ENCODE measurements around the gene OR9G4.

DNA sequence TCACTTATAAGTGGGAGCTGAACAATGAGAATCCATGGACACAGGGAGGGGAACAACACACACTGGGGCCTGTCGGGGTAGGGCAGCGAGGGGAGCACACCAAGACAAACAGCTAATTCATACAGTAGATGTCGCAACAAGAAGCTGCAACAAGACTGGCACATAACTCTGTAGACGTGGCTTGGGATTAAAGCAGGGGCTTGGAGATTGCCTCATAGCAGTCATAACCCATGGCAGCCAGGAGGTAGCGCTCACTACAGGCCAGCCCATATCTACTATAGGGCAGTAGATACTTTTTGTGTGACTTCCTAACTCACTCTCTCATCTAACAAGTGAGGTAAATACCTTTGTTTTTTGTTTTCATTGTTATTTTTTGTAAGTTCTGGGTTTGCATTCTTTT is 1.7 kb upstream of the OR9G4 start:
- TF ChIP-seq POLR2A (IDR thresholded peaks at IDR 0.05; ENCODE audit: insufficient read depth in 1 of 2, low read depth in 2 of 2, low read length in 2 of 2) (no peak), ZNF562 (CRISPR knock-in tag; IDR thresholded peaks at IDR 0.05; ENCODE audit: borderline replicate concordance) (no peak), SETDB1 (CRISPR knock-in tag; IDR thresholded peaks at IDR 0.05; ENCODE audit: borderline replicate concordance) (no peak), BHLHE40 (IDR thresholded peaks at IDR 0.05; ENCODE audit: low read length) (no peak), ELF4 (CRISPR knock-in tag; IDR thresholded peaks at IDR 0.05; ENCODE audit: borderline replicate concordance) (no peak), TARDBP (CRISPR knock-in tag; IDR thresholded peaks at IDR 0.05) (no peak), ZKSCAN5 (CRISPR knock-in tag; IDR thresholded peaks at IDR 0.05) (no peak), ZNF224 (CRISPR knock-in tag; IDR thresholded peaks at IDR 0.05) (no peak)
- TF ChIP-seq, protein P1, sequence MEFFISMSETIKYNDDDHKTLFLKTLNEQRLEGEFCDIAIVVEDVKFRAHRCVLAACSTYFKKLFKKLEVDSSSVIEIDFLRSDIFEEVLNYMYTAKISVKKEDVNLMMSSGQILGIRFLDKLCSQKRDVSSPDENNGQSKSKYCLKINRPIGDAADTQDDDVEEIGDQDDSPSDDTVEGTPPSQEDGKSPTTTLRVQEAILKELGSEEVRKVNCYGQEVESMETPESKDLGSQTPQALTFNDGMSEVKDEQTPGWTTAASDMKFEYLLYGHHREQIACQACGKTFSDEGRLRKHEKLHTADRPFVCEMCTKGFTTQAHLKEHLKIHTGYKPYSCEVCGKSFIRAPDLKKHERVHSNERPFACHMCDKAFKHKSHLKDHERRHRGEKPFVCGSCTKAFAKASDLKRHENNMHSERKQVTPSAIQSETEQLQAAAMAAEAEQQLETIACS (CRISPR knock-in tag; IDR thresholded peaks at IDR 0.05) = no peak
- TF ChIP-seq, protein P2, sequence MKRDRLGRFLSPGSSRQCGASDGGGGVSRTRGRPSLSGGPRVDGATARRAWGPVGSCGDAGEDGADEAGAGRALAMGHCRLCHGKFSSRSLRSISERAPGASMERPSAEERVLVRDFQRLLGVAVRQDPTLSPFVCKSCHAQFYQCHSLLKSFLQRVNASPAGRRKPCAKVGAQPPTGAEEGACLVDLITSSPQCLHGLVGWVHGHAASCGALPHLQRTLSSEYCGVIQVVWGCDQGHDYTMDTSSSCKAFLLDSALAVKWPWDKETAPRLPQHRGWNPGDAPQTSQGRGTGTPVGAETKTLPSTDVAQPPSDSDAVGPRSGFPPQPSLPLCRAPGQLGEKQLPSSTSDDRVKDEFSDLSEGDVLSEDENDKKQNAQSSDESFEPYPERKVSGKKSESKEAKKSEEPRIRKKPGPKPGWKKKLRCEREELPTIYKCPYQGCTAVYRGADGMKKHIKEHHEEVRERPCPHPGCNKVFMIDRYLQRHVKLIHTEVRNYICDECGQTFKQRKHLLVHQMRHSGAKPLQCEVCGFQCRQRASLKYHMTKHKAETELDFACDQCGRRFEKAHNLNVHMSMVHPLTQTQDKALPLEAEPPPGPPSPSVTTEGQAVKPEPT (CRISPR knock-in tag; IDR thresholded peaks at IDR 0.05; ENCODE audit: low read depth) = no peak
- TF ChIP-seq, protein P3, sequence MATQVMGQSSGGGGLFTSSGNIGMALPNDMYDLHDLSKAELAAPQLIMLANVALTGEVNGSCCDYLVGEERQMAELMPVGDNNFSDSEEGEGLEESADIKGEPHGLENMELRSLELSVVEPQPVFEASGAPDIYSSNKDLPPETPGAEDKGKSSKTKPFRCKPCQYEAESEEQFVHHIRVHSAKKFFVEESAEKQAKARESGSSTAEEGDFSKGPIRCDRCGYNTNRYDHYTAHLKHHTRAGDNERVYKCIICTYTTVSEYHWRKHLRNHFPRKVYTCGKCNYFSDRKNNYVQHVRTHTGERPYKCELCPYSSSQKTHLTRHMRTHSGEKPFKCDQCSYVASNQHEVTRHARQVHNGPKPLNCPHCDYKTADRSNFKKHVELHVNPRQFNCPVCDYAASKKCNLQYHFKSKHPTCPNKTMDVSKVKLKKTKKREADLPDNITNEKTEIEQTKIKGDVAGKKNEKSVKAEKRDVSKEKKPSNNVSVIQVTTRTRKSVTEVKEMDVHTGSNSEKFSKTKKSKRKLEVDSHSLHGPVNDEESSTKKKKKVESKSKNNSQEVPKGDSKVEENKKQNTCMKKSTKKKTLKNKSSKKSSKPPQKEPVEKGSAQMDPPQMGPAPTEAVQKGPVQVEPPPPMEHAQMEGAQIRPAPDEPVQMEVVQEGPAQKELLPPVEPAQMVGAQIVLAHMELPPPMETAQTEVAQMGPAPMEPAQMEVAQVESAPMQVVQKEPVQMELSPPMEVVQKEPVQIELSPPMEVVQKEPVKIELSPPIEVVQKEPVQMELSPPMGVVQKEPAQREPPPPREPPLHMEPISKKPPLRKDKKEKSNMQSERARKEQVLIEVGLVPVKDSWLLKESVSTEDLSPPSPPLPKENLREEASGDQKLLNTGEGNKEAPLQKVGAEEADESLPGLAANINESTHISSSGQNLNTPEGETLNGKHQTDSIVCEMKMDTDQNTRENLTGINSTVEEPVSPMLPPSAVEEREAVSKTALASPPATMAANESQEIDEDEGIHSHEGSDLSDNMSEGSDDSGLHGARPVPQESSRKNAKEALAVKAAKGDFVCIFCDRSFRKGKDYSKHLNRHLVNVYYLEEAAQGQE (IDR thresholded peaks at IDR 0.05; ENCODE audit: borderline replicate concordance in 1 of 2, low read depth in 1 of 2, low read length in 2 of 2) = no peak
- TF ChIP-seq, protein P4, sequence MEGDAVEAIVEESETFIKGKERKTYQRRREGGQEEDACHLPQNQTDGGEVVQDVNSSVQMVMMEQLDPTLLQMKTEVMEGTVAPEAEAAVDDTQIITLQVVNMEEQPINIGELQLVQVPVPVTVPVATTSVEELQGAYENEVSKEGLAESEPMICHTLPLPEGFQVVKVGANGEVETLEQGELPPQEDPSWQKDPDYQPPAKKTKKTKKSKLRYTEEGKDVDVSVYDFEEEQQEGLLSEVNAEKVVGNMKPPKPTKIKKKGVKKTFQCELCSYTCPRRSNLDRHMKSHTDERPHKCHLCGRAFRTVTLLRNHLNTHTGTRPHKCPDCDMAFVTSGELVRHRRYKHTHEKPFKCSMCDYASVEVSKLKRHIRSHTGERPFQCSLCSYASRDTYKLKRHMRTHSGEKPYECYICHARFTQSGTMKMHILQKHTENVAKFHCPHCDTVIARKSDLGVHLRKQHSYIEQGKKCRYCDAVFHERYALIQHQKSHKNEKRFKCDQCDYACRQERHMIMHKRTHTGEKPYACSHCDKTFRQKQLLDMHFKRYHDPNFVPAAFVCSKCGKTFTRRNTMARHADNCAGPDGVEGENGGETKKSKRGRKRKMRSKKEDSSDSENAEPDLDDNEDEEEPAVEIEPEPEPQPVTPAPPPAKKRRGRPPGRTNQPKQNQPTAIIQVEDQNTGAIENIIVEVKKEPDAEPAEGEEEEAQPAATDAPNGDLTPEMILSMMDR (CRISPR knock-in tag; IDR thresholded peaks at IDR 0.05) = no peak
